Ishikawa (cell line): ENCODE results near the gene USP22.

Experiments
- CREB1 ChIP-seq: IDR thresholded peaks from 2 replicates; pipeline ENCODE4 v1.6.1; 2012; ENCODE audit warnings: low read depth
- EGR1 ChIP-seq: IDR thresholded peaks from 2 replicates; pipeline ENCODE4 v1.6.1; 2012
- EP300 ChIP-seq: IDR thresholded peaks from 2 replicates; pipeline ENCODE4 v1.6.1; 2012; ENCODE audit warnings: borderline replicate concordance
- FOXM1 ChIP-seq: IDR thresholded peaks from 2 replicates; pipeline ENCODE4 v1.6.1; 2012; ENCODE audit warnings: low read depth, borderline replicate concordance
- TAF1 ChIP-seq: IDR thresholded peaks from 2 replicates; pipeline ENCODE4 v1.6.1; 2012; ENCODE audit warnings: low read depth, mild to moderate bottlenecking
- TF ChIP-seq, protein P1 (sequence below): IDR thresholded peaks from 2 replicates; pipeline ENCODE4 v1.6.1; 2012

DNA sequence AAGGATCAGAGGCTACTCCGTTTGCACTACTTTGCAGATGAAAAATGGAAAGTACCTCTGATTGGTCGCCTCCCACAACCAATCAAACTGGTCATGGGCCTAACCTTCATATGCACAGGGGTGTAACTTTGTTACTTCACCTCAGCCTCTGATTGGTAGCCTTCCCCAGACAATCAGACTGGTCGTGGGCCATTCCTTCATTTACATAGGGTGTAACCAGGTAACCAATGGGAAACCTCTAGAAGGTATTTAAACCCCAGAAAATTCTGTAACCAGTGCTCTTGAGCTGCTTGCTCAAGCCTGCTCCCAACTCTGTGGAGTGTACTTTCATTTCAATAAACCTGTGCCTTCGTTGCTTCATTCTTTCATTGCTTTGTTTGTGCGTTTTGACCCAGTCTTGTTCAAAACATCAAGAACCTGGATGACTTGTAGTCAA is 39.2 kb upstream of the USP22 start:
- TF ChIP-seq EGR1, result no peak
- no peak for TF ChIP-seq TAF1
- TF ChIP-seq EP300, result no peak
- TF ChIP-seq, protein P1, sequence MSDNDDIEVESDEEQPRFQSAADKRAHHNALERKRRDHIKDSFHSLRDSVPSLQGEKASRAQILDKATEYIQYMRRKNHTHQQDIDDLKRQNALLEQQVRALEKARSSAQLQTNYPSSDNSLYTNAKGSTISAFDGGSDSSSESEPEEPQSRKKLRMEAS, result no peak
- no peak for TF ChIP-seq CREB1
- TF ChIP-seq FOXM1, result no peak
